HG03108 (cell line): ENCODE results near the gene MT1M.
"Not testable (repeated sequence)": the region's sequence is repeated elsewhere in the genome, so short reads cannot be mapped to it uniquely, and the experiment has no call there.

ENCODE experiments used
- ATAC-seq: cut with Tn5 transposase; IDR thresholded peaks from one replicate; pipeline ENCODE4 v1.9.1; 2021; ENCODE audit warnings: moderate library complexity; ENCODE audit not compliant: unreplicated experiment

MT1M gene

GRCh38 chr16:56632156-56632847 is at the start of gene MT1M:
TSS of gene MT1M (plus strand) at chr16:56632659. CDS start at chr16:56632732, 73 bp downstream.
- no peak for ATAC-seq

GRCh38 chr16:56582911-56583310 is 49.5 kb upstream of the MT1M start:
- ATAC-seq = not testable (repeated sequence)

- no peak for ATAC-seq
Observed at GRCh38 chr16:56583351-56584168, 48.9 kb upstream of the MT1M start.

GRCh38 chr16:56584276-56584675 is 48.2 kb upstream of the MT1M start:
- ATAC-seq = no peak

GRCh38 chr16:56588781-56589140 is 43.7 kb upstream of the MT1M start:
- ATAC-seq = no peak

GRCh38 chr16:56589141-56590039 is 43.1 kb upstream of the MT1M start, which contains the start of gene MT3:
TSS of gene MT3 (plus strand) at chr16:56589528. CDS start at chr16:56589591, 63 bp downstream.
- ATAC-seq = no peak

- ATAC-seq = no peak
Observed at GRCh38 chr16:56591377-56592060, 40.9 kb upstream of the MT1M start.

GRCh38 chr16:56593573-56594291 is 38.7 kb upstream of the MT1M start:
- ATAC-seq = no peak

GRCh38 chr16:56594292-56594619 is 38.2 kb upstream of the MT1M start:
- ATAC-seq = no peak

GRCh38 chr16:56600398-56600999 is 32.0 kb upstream of the MT1M start:
- no peak for ATAC-seq

GRCh38 chr16:56601325-56601724 is 31.1 kb upstream of the MT1M start:
- no peak for ATAC-seq

- ATAC-seq = no peak
Observed at GRCh38 chr16:56603589-56603988, 28.9 kb upstream of the MT1M start.

- ATAC-seq = no peak
Observed at GRCh38 chr16:56604966-56605365, 27.5 kb upstream of the MT1M start.

GRCh38 chr16:56605475-56605874 is 27.0 kb upstream of the MT1M start:
- no peak for ATAC-seq

GRCh38 chr16:56606071-56606475 is 26.4 kb upstream of the MT1M start:
- no peak for ATAC-seq

GRCh38 chr16:56606476-56607108 is 25.9 kb upstream of the MT1M start:
- ATAC-seq = no peak

- no peak for ATAC-seq
Observed at GRCh38 chr16:56607109-56607618, 25.3 kb upstream of the MT1M start.

GRCh38 chr16:56607675-56608042 is 24.8 kb upstream of the MT1M start:
- ATAC-seq = no peak
